Glutamatergic neuron (in vitro differentiated cells): ENCODE data around the gene SIAE. TPM values are rescaled to one million over a fixed set of nuclear protein-coding genes. Genes with fewer than 3 reads are reported as not detected.
A peak's percentile ranks its signal among the peaks of the same experiment; 100 is the strongest.

Experiments used
- DNase-seq: peaks from one replicate; pipeline ENCODE4 v3.0.0; 2022
- H3K27ac Mint-ChIP-seq: one replicate; pipeline ENCODE4 v1.8.0; 2020; ENCODE audit warnings: mild to moderate bottlenecking, mixed read lengths, inconsistent platforms; ENCODE audit not compliant: unreplicated experiment
- H3K27me3 Mint-ChIP-seq: one replicate; pipeline ENCODE4 v1.8.0; 2020; ENCODE audit warnings: mild to moderate bottlenecking, moderate library complexity, mixed read lengths, inconsistent platforms; ENCODE audit not compliant: unreplicated experiment
- H3K36me3 Mint-ChIP-seq: one replicate; pipeline ENCODE4 v1.8.0; 2020; ENCODE audit warnings: mild to moderate bottlenecking, mixed read lengths, inconsistent platforms; ENCODE audit not compliant: unreplicated experiment
- H3K4me1 Mint-ChIP-seq: one replicate; pipeline ENCODE4 v1.8.0; 2020; ENCODE audit warnings: mild to moderate bottlenecking, low read depth, mixed read lengths, inconsistent platforms; ENCODE audit not compliant: unreplicated experiment
- H3K4me3 Mint-ChIP-seq: one replicate; pipeline ENCODE4 v1.8.0; 2020; ENCODE audit warnings: mild to moderate bottlenecking, mixed read lengths, inconsistent platforms; ENCODE audit not compliant: unreplicated experiment
- H3K9me3 Mint-ChIP-seq: one replicate; pipeline ENCODE4 v1.8.0; 2020; ENCODE audit warnings: mild to moderate bottlenecking, moderate library complexity, mixed read lengths, inconsistent platforms; ENCODE audit not compliant: unreplicated experiment
- CTCF ChIP-seq: fragments of 200-600 bp; sonication (generic); IDR thresholded peaks from one replicate; pipeline ENCODE4 v1.5.0; 2021; ENCODE audit not compliant: partially characterized antibody, unreplicated experiment
- total RNA-seq: library from RNA; stranded (reverse); fragmentation: NEBNext Ultra II Directional; extraction: Animal tissue kit (Norgen Biotek cat#: 25700); gene quantifications from one replicate; pipeline ENCODE4 v1.2.1, GENCODE V29; 2021; ENCODE audit not compliant: unreplicated experiment

Gene SIAE
- total RNA-seq, 1 donor from 2014 or later, result 4.5 TPM

- H3K36me3 Mint-ChIP-seq, result no peaks in the 10 kb centered on the region
- H3K4me1 Mint-ChIP-seq, result no peaks in the 10 kb centered on the region
- no peaks in the 10 kb centered on the region for H3K27me3 Mint-ChIP-seq
- DNase-seq, result no peak
- no peaks in the 10 kb centered on the region for H3K9me3 Mint-ChIP-seq
- TF ChIP-seq CTCF, result no peak
- no peak overlapping the region for H3K4me3 Mint-ChIP-seq
- no peak overlapping the region for H3K27ac Mint-ChIP-seq
Measured at GRCh38 chr11:124635932-124636331, 37.6 kb downstream of the SIAE start.

GRCh38 chr11:124633355-124633754 lies 40.2 kb downstream of the SIAE start:
- no peaks in the 10 kb centered on the region for H3K4me1 Mint-ChIP-seq
- no peaks in the 10 kb centered on the region for H3K9me3 Mint-ChIP-seq
- no peak overlapping the region for H3K4me3 Mint-ChIP-seq
- H3K27ac Mint-ChIP-seq, result no peak overlapping the region
- no peaks in the 10 kb centered on the region for H3K36me3 Mint-ChIP-seq
- DNase-seq, result no peak
- peak; percentile 27 for TF ChIP-seq CTCF
- H3K27me3 Mint-ChIP-seq, result no peaks in the 10 kb centered on the region

DNA sequence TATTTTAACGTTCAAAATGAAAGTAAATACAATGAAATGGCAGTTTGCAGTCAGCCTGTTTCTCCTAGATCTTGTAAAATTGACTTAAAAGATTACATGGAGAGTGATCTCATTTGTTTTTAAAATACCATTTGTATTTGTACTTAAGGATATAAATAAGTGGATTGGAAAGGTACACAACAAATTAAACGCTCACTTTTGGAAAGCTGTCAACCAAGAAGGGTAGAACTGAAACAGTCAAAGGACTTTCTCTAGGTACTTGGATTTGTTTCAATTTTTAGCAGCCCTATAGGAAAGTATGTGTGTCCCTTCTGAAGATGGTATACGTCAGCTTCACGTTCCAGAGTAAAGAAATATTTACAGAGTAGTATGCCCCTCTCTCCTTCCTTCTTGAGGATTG lies 43.6 kb downstream of the SIAE start:
- no peak for DNase-seq
- no peaks in the 10 kb centered on the region for H3K27me3 Mint-ChIP-seq
- TF ChIP-seq CTCF, result no peak
- H3K9me3 Mint-ChIP-seq, result no peaks in the 10 kb centered on the region
- H3K27ac Mint-ChIP-seq, result no peak overlapping the region
- no peaks in the 10 kb centered on the region for H3K4me1 Mint-ChIP-seq
- H3K4me3 Mint-ChIP-seq, result no peak overlapping the region
- no peaks in the 10 kb centered on the region for H3K36me3 Mint-ChIP-seq

GRCh38 chr11:124627546-124627945 lies 46.0 kb downstream of the SIAE start:
- Mint-ChIP-seq H3K27me3 (no peaks in the 10 kb centered on the region), H3K4me3 (no peak overlapping the region), H3K36me3 (no peaks in the 10 kb centered on the region), H3K4me1 (peaks cover 10% of the 10 kb centered on the region), H3K27ac (no peak overlapping the region), H3K9me3 (peaks cover 2% of the 10 kb centered on the region)
- no peak for TF ChIP-seq CTCF
- DNase-seq, result no peak

- Mint-ChIP-seq H3K4me3 (no peak overlapping the region), H3K27me3 (no peaks in the 10 kb centered on the region), H3K4me1 (peaks cover 12% of the 10 kb centered on the region), H3K27ac (no peak overlapping the region), H3K36me3 (no peaks in the 10 kb centered on the region), H3K9me3 (peaks cover 2% of the 10 kb centered on the region)
- no peak for DNase-seq
- no peak for TF ChIP-seq CTCF
Measured at GRCh38 chr11:124625504-124626168, 47.9 kb downstream of the SIAE start.
